H9 (cell line): ENCODE measurements around the gene CD300E. TPM values are rescaled to one million over a fixed set of nuclear protein-coding genes. Genes with fewer than 3 reads are reported as not detected.

Experiments
- DNase-seq: peaks from one replicate; pipeline ENCODE4 v3.0.0-alpha.2; 2017
- H2AFZ ChIP-seq: one replicate; pipeline ENCODE4 v1.6.1; 2013; ENCODE audit warnings: mild to moderate bottlenecking, low read length, control low read depth, moderate library complexity
- H2AK5ac ChIP-seq: 2 replicates; pipeline ENCODE4 v1.6.1; 2013; ENCODE audit warnings: low read length, control low read depth, mixed read lengths; ENCODE audit not compliant: insufficient read length
- H2BK120ac ChIP-seq: one replicate; pipeline ENCODE4 v1.6.1; 2013; ENCODE audit warnings: low read depth, mild to moderate bottlenecking, low read length, control low read depth, inconsistent platforms; ENCODE audit not compliant: poor library complexity, severe bottlenecking
- H2BK12ac ChIP-seq: 2 replicates; pipeline ENCODE4 v1.6.1; 2013; ENCODE audit warnings: low read length, control low read depth, mixed read lengths, low read depth; ENCODE audit not compliant: insufficient read length
- H2BK15ac ChIP-seq: 2 replicates; pipeline ENCODE4 v1.6.1; 2013; ENCODE audit warnings: low read depth, low read length, control low read depth
- H2BK20ac ChIP-seq: one replicate; pipeline ENCODE4 v1.6.1; 2013; ENCODE audit warnings: low read depth, mild to moderate bottlenecking, low read length, control low read depth, inconsistent platforms; ENCODE audit not compliant: poor library complexity, severe bottlenecking
- H2BK5ac ChIP-seq: 2 replicates; pipeline ENCODE4 v1.6.1; 2013; ENCODE audit warnings: low read length, control low read depth, mixed read lengths; ENCODE audit not compliant: insufficient read length
- H3K14ac ChIP-seq: 2 replicates; pipeline ENCODE4 v1.6.1; 2013; ENCODE audit warnings: low read length, control low read depth; ENCODE audit not compliant: insufficient read depth
- H3K18ac ChIP-seq: 2 replicates; pipeline ENCODE4 v1.6.1; 2013; ENCODE audit warnings: low read depth, mild to moderate bottlenecking, mixed read lengths, low read length, control low read depth; ENCODE audit not compliant: insufficient read length
- H3K23ac ChIP-seq: 2 replicates; pipeline ENCODE4 v1.6.1; 2013; ENCODE audit warnings: low read length, control low read depth, mixed read lengths, low read depth; ENCODE audit not compliant: insufficient read length
- H3K23me2 ChIP-seq: 2 replicates; pipeline ENCODE4 v1.6.1; 2013; ENCODE audit warnings: low read depth, mild to moderate bottlenecking, mixed read lengths, low read length, control low read depth; ENCODE audit not compliant: insufficient read length, poor library complexity, severe bottlenecking
- H3K27ac ChIP-seq: 2 replicates; pipeline ENCODE4 v1.5.1; 2013; ENCODE audit warnings: low read length, control low read depth, mixed read lengths, low read depth; ENCODE audit not compliant: insufficient read length
- H3K27me3 ChIP-seq: 2 replicates; pipeline ENCODE4 v1.6.1; 2013; ENCODE audit warnings: low read length, control low read depth, inconsistent platforms; ENCODE audit not compliant: insufficient read depth
- H3K4ac ChIP-seq: 2 replicates; pipeline ENCODE4 v1.6.1; 2013; ENCODE audit warnings: low read depth, mild to moderate bottlenecking, control low read depth, inconsistent platforms, low read length, moderate library complexity
- H3K4me1 ChIP-seq: 2 replicates; pipeline ENCODE4 v1.6.1; 2013; ENCODE audit warnings: low read length, control low read depth, inconsistent platforms; ENCODE audit not compliant: insufficient read depth
- H3K4me2 ChIP-seq: 2 replicates; pipeline ENCODE4 v1.6.1; 2013; ENCODE audit warnings: low read length, control low read depth, mixed read lengths; ENCODE audit not compliant: insufficient read length, insufficient read depth
- H3K56ac ChIP-seq: 2 replicates; pipeline ENCODE4 v1.6.1; 2013; ENCODE audit warnings: low read depth, mild to moderate bottlenecking, mixed read lengths, low read length, control low read depth; ENCODE audit not compliant: insufficient read length
- H3K79me1 ChIP-seq: 2 replicates; pipeline ENCODE4 v1.6.1; 2013; ENCODE audit warnings: low read depth, mild to moderate bottlenecking, moderate library complexity, low read length, control low read depth, inconsistent platforms; ENCODE audit not compliant: insufficient read depth, poor library complexity, severe bottlenecking
- H3K79me2 ChIP-seq: 2 replicates; pipeline ENCODE4 v1.6.1; 2013; ENCODE audit warnings: low read length, control low read depth, inconsistent platforms; ENCODE audit not compliant: insufficient read depth
- H3K9ac ChIP-seq: 2 replicates; pipeline ENCODE4 v1.6.1; 2013; ENCODE audit warnings: low read length, control low read depth, mixed read lengths; ENCODE audit not compliant: insufficient read length; ENCODE audit errors: extremely low read depth
- H3K9me3 ChIP-seq: one replicate; pipeline ENCODE4 v1.6.1; 2013; ENCODE audit warnings: low read depth, low read length, inconsistent platforms; ENCODE audit not compliant: control insufficient read depth
- H3T11ph ChIP-seq: one replicate; pipeline ENCODE4 v1.6.1; 2013; ENCODE audit warnings: mild to moderate bottlenecking, low read length, control low read depth, inconsistent platforms
- H4K20me1 ChIP-seq: one replicate; pipeline ENCODE4 v1.6.1; 2013; ENCODE audit not compliant: control insufficient read depth, insufficient read length, insufficient read depth
- H4K5ac ChIP-seq: 2 replicates; pipeline ENCODE4 v1.6.1; 2013; ENCODE audit warnings: low read depth, mild to moderate bottlenecking, mixed read lengths, low read length, control low read depth; ENCODE audit not compliant: insufficient read length
- H4K8ac ChIP-seq: replicated peaks from 2 replicates; pipeline ENCODE4 v1.6.1; 2013; ENCODE audit warnings: low read length, control low read depth, mixed read lengths, low read depth; ENCODE audit not compliant: insufficient read length
- H4K91ac ChIP-seq: 2 replicates; pipeline ENCODE4 v1.6.1; 2013; ENCODE audit warnings: low read depth, mild to moderate bottlenecking, moderate library complexity, mixed read lengths, low read length, control low read depth; ENCODE audit not compliant: insufficient read length
- H3K27ac Mint-ChIP-seq, 3 experiments: 2 replicates in 2 of 3; 3 replicates in 1 of 3; pipeline ENCODE4 v1.8.0; 2020 to 2021; ENCODE audit warnings: mixed read lengths in 3 of 3, mild to moderate bottlenecking in 1 of 3, moderate library complexity in 1 of 3
- H3K27me3 Mint-ChIP-seq: 2 replicates; pipeline ENCODE4 v1.8.0; 2021; ENCODE audit warnings: low read depth, mild to moderate bottlenecking, moderate library complexity, mixed read lengths
- H3K36me3 Mint-ChIP-seq, 3 experiments: 2 replicates in 2 of 3; 3 replicates in 1 of 3; pipeline ENCODE4 v1.8.0; 2020 to 2021; ENCODE audit warnings: low read depth in 3 of 3, mixed read lengths in 3 of 3; ENCODE audit not compliant: insufficient read depth in 1 of 3
- H3K4me1 Mint-ChIP-seq, 2 experiments: 2 replicates each; pipeline ENCODE4 v1.8.0; 2020; ENCODE audit warnings: mixed read lengths in 2 of 2
- H3K4me3 Mint-ChIP-seq, 2 experiments: 2 replicates in 1 of 2; 3 replicates in 1 of 2; pipeline ENCODE4 v1.8.0; 2020 to 2021; ENCODE audit warnings: mild to moderate bottlenecking in 2 of 2, mixed read lengths in 2 of 2, moderate library complexity in 1 of 2
- H3K9me3 Mint-ChIP-seq, 2 experiments: 2 replicates in 1 of 2; 3 replicates in 1 of 2; pipeline ENCODE4 v1.8.0; 2020; ENCODE audit warnings: mild to moderate bottlenecking in 2 of 2, mixed read lengths in 2 of 2, moderate library complexity in 1 of 2
- CTCF ChIP-seq: fragments of 200-600 bp; sonication (generic); conservative IDR thresholded peaks from 3 replicates; pipeline ENCODE4 v1.8.0; 2021; ENCODE audit warnings: antibody characterized with exemption, mild to moderate bottlenecking
- WGBS: extraction: QIAGEN DNeasy Blood & Tissue Kit; methylation state at CpG from one replicate; pipeline ENCODE4 v1.1.7; 2013; ENCODE audit warnings: missing lambda C conversion rate, low lambda C conversion rate, mixed read lengths; ENCODE audit not compliant: insufficient read length; ENCODE audit errors: extremely low coverage; 5-methylcytosine and 5-hydroxymethylcytosine counted together
- total RNA-seq: library from RNA; stranded (reverse); gene quantifications from 2 replicates; pipeline ENCODE4 v1.2.1, GENCODE V29; 2021

The CD300E gene
- total RNA-seq, 1 experiment from 2014 or later: not detected

DNA sequence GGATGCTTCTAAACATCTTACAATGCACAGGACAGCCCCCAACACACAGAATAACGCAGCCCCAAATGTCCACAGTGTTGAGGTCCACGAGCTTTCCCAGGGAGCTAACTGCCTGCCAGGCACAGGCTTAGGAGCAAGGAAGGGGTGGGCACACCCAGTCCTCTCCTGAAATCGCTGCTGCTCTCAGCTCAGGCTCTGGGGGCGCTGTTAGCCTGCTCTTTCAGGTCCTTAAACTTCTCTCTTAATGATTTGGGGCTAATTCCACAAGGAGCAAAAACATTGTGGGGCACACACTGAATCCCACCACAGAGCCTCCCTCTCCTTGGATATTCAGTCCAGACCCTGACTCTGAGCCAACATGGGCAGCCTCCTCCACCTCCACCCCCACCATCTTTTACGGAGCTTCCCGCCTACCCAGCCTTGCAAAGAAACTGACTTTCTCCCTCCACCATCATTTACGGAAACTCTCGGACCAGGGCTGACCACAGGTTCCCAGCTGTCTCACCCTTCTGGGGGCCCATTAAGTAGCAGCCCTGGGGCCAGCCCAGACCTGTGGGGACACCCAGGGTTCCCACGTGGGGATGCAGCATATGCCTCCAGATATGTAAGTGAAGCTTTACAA, 57.3 kb downstream of the CD300E start:
- Histone ChIP-seq H3K23me2 (no peaks in the 10 kb centered on the region), H4K5ac (no peak overlapping the region), H2BK15ac (no peak overlapping the region), H3K4ac (no peak overlapping the region), H4K8ac (no peak overlapping the region), H3K27ac (no peak overlapping the region), H3K4me1 (peaks cover 2% of the 10 kb centered on the region; the same call in 1 of the 2 replicates), H2BK120ac (no peak overlapping the region), H3T11ph (no peak overlapping the region), H4K20me1 (no peaks in the 10 kb centered on the region), H3K56ac (no peak overlapping the region), H2AK5ac (no peak overlapping the region), H3K9ac (no peak overlapping the region), H2BK12ac (no peak overlapping the region), H3K27me3 (no peaks in the 10 kb centered on the region), H3K79me1 (no peaks in the 10 kb centered on the region), H2BK20ac (no peak overlapping the region), H3K14ac (no peak overlapping the region), H3K23ac (no peak overlapping the region), H3K79me2 (no peaks in the 10 kb centered on the region), H3K9me3 (no peaks in the 10 kb centered on the region), H4K91ac (no peak overlapping the region), H2BK5ac (no peak overlapping the region), H3K18ac (no peak overlapping the region), H2AFZ (no peak overlapping the region), H3K4me2 (no peak overlapping the region)
- Mint-ChIP-seq H3K27ac (no peak overlapping the region), H3K4me3 (no peak overlapping the region), H3K4me1 (peaks cover 4 to 9% of the 10 kb centered on the region in 2 experiments), H3K27me3 (peaks cover 35% of the 10 kb centered on the region), H3K9me3 (peaks cover 0 to 8% of the 10 kb centered on the region in 2 experiments; a peak in 2 of 5 replicates), H3K36me3 (no peaks in the 10 kb centered on the region; a peak in 2 of 7 replicates)
- peak; percentile 89 for TF ChIP-seq CTCF
- WGBS: no CpG with 5 or more reads among the region's 9 CpGs
- DNase-seq: peak; percentile 88
